Kidney (tissue), 14 donors: Measurements from ENCODE around the gene ZDHHC14. TPM values are rescaled to one million over a fixed set of nuclear protein-coding genes. Genes with fewer than 3 reads are reported as not detected.
"Not testable (repeated sequence)": the region's sequence is repeated elsewhere in the genome, so short reads cannot be mapped to it uniquely, and the experiment has no call there.

Experiments used
- DNase-seq, 5 donors: peaks; one replicate each; pipeline ENCODE4 v3.0.0-alpha.2; 2013 to 2020
- FAIRE-seq: peaks from 2 replicates; lab custom pipeline; 2012; peaks lifted over from hg19 to GRCh38; lab: Jason Lieb, UNC
- H3K27ac ChIP-seq, 2 donors: one replicate each; pipeline ENCODE4 v1.7.0; 2013; ENCODE audit warnings: low read depth in 2 of 2, low read length in 2 of 2, inconsistent platforms in 1 of 2
- H3K27me3 ChIP-seq: one replicate; pipeline ENCODE4 v1.7.1; 2013; ENCODE audit warnings: low read length, inconsistent platforms; ENCODE audit not compliant: control insufficient read depth, insufficient read depth
- H3K36me3 ChIP-seq, 3 donors: one replicate each; pipeline versions ENCODE4 v1.7.0 to v1.7.1; 2013; ENCODE audit warnings: low read length in 3 of 3, control low read depth in 1 of 3, inconsistent platforms in 1 of 3; ENCODE audit not compliant: insufficient read depth in 3 of 3, control insufficient read depth in 2 of 3
- H3K4me1 ChIP-seq, 3 donors: one replicate each; pipeline versions ENCODE4 v1.7.0 to v1.7.1; 2013; ENCODE audit warnings: low read length in 3 of 3, inconsistent platforms in 1 of 3, low read depth in 1 of 3; ENCODE audit not compliant: control insufficient read depth in 2 of 3, insufficient read depth in 2 of 3
- H3K4me3 ChIP-seq, 3 donors: one replicate each; pipeline versions ENCODE4 v1.7.0 to v1.8.1; 2013; ENCODE audit warnings: low read length in 3 of 3, control low read depth in 1 of 3, inconsistent platforms in 1 of 3
- H3K9ac ChIP-seq, 3 donors: one replicate each; pipeline versions ENCODE4 v1.7.0 to v1.7.1; 2013; ENCODE audit warnings: low read length in 3 of 3, control low read depth in 1 of 3, inconsistent platforms in 1 of 3
- H3K9me3 ChIP-seq, 3 donors: one replicate each; pipeline versions ENCODE4 v1.7.0 to v1.7.1; 2013; ENCODE audit warnings: low read length in 3 of 3, control low read depth in 1 of 3, inconsistent platforms in 1 of 3; ENCODE audit not compliant: control insufficient read depth in 2 of 3, insufficient read depth in 1 of 3
- intact Hi-C: fragments of 100-400 bp; cut with DNase I; formaldehyde crosslinking; loops from one replicate; pipeline ENCODE4 v1.11.1; 2022
- polyA plus RNA-seq: library from polyadenylated mRNA; stranded (reverse); fragments of 350-450 nt; fragmentation: Illumina TruSeq; extraction: RNeasy Lipid Tissue Mini Kit (QIAGEN cat#74804); gene quantifications from one replicate; pipeline ENCODE4 v1.2.3, GENCODE V29; 2014; ENCODE audit warnings: low read depth, low replicate concordance; ENCODE audit not compliant: insufficient read depth
- total RNA-seq: library from RNA; stranded (reverse); fragmentation: NEBNext Ultra II Directional; extraction: Animal tissue kit (Norgen Biotek cat#: 25700); gene quantifications from one replicate; pipeline ENCODE4 v1.2.1, GENCODE V29; 2021
- TF ChIP-seq, protein P1 (sequence below): IDR thresholded peaks from 3 replicates; pipeline ENCODE4 v1.5.1; 2012; ENCODE audit warnings: mild to moderate bottlenecking, moderate library complexity, borderline replicate concordance; ENCODE audit not compliant: insufficient read depth; ENCODE audit errors: extremely low read depth
- donor health status: control.
- donor health status: control.
- donor health status: control.
- donor health status: control.
- donor health status: control.
- donor health status: DM: yes; HTN: yes; CAD: no.
- donor health status: Normal renal cell carcinoma (clear cell type).

Gene ZDHHC14
- total and polyA plus RNA-seq, 2 donors from 2014 or later, result 13.5 to 26.7 TPM

DNA sequence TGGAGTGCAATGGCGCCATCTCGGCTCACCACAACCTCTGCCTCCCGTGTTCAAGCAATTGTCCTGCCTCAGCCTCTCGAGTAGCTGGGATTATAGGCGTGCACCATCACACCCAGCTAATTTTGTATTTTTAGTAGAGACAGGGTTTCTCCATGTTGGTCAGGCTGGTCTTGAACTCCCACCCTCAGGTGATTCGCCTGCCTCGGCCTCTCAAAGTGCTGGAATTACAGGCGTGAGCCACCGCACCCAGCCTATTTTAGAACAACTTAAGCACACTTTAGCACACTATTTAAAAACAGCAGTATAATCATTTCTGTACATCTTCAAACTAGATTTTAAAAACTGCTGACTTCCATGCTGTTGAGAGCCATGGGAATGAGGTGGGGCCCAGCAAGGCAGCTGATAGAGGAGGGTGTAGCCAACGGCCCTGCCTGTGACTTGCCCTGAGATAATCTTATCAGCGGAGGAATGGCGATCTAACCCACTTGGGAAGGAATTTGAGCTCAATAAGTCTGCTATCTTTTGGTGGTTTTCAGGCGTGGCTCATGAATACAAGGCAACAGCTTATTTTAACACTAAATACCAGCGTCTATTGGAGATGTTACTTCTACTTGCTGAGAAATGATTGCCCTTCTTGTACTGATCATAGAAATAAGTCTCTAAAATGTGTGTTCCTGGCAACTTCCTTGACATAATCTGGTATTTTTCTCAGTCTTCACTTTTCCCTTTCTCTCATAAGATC, 12.1 kb downstream of the ZDHHC14 start:
- intact Hi-C loops, result no loop called here
- Histone ChIP-seq H3K4me3 (no peak overlapping the region), H3K36me3 (no peaks in the 10 kb centered on the region), H3K9ac (no peak overlapping the region), H3K4me1 (no peaks in the 10 kb centered on the region), H3K9me3 (no peaks in the 10 kb centered on the region), H3K27me3 (no peaks in the 10 kb centered on the region), H3K27ac (no peak overlapping the region)
- FAIRE-seq, result no peak
- TF ChIP-seq, protein P1, sequence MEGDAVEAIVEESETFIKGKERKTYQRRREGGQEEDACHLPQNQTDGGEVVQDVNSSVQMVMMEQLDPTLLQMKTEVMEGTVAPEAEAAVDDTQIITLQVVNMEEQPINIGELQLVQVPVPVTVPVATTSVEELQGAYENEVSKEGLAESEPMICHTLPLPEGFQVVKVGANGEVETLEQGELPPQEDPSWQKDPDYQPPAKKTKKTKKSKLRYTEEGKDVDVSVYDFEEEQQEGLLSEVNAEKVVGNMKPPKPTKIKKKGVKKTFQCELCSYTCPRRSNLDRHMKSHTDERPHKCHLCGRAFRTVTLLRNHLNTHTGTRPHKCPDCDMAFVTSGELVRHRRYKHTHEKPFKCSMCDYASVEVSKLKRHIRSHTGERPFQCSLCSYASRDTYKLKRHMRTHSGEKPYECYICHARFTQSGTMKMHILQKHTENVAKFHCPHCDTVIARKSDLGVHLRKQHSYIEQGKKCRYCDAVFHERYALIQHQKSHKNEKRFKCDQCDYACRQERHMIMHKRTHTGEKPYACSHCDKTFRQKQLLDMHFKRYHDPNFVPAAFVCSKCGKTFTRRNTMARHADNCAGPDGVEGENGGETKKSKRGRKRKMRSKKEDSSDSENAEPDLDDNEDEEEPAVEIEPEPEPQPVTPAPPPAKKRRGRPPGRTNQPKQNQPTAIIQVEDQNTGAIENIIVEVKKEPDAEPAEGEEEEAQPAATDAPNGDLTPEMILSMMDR, result no peak
- no peak for DNase-seq

DNA sequence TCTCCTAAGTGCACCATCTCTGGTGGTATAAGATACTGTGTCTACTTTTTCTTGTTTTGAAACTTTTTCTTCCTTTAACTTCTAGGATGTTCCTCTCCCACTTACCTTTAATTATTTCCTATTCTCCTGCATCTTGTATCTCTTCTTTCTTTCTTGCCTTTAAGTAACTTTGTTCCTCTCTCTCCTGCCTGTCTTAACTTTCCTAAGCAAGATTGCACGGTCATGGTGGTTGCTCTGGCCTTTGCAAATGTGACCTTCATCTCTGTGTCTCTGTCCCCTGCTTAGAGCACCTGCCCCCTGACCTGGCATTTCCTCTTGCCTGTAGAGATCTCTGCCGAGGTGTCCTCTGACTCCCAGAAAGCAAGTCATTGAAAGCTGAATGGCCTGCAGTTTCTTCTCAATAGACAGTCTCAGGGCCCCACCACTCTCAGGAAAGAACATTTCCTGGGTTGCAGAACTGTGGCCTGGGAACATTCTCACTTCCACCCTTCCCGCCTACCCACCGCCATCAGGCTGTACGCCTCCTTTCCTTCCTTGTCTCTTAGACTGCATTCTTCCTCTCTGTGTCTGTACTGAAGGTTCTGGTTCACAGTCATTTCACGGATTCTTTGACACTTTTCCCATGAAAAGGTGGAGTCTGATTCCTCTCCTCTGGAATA, 12.8 kb downstream of the ZDHHC14 start:
- H3K27ac ChIP-seq, result no peak overlapping the region
- no peaks in the 10 kb centered on the region for H3K9me3 ChIP-seq
- TF ChIP-seq, protein P1, result no peak
- intact Hi-C loops, result no loop called here
- H3K4me1 ChIP-seq, result no peaks in the 10 kb centered on the region
- FAIRE-seq, result no peak
- no peak for DNase-seq
- H3K36me3 ChIP-seq, result no peaks in the 10 kb centered on the region
- H3K9ac ChIP-seq, result no peak overlapping the region
- H3K27me3 ChIP-seq, result no peaks in the 10 kb centered on the region
- no peak overlapping the region for H3K4me3 ChIP-seq

DNA sequence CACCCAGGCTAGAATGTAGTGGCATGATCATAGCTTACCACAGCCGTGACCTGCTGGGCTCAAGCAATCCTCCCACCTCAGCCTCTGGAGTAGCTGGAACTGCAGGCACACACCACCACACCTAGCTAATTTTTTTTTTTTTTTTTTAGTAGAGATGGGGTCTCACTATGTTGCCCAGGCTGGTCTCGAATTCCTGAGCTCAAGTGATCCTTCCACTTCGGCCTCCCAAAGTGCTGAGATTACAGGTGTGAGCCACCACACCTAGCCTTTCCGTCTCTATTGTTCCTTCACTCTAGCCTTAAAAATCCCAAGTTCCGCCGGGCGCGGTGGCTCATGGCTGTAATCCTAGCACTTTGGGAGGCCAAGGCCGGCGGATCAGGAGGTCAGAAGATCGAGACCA, 14.2 kb downstream of the ZDHHC14 start:
- H3K27me3 ChIP-seq, intact Hi-C loops, H3K36me3 ChIP-seq, DNase-seq, H3K9ac ChIP-seq, FAIRE-seq, H3K4me3 ChIP-seq, H3K9me3 ChIP-seq, H3K27ac ChIP-seq, H3K4me1 ChIP-seq: not testable (repeated sequence)

DNA sequence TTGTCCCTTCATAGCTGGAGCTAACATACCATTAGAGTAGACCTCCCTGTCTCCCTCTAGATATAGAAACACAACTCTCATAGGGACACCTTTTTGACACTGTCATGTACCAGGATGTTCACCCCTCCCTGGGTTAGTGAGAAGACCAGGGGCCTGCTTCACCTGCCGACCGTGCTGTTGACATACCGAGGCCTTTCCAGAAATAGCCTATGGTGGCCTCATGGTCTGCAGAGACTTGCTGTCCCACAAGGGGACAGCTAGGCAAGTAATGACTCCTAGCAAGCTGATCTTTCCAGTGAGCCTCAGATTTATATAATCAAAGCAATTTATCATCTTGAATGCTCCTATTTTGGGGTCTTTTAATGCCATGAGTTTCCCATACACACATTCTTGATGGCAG, 15.0 kb downstream of the ZDHHC14 start:
- intact Hi-C loops, result no loop called here
- TF ChIP-seq, protein P1, result no peak
- H3K4me1 ChIP-seq, result no peaks in the 10 kb centered on the region
- no peak overlapping the region for H3K9ac ChIP-seq
- no peak overlapping the region for H3K27ac ChIP-seq
- no peak for DNase-seq
- no peaks in the 10 kb centered on the region for H3K9me3 ChIP-seq
- no peak for FAIRE-seq
- no peak overlapping the region for H3K4me3 ChIP-seq
- H3K36me3 ChIP-seq, result no peaks in the 10 kb centered on the region
- H3K27me3 ChIP-seq, result no peaks in the 10 kb centered on the region
